Measurements from ENCODE around the gene PSTPIP1.

The PSTPIP1 gene

GRCh38 chr15:76978522-76979330 is 16.2 kb upstream of the PSTPIP1 start:
- no peak for DNase-seq (ENCODE audit: low read depth, low spot score)

GRCh38 chr15:76979331-76979925 is 15.5 kb upstream of the PSTPIP1 start:
- peak; percentile 23 for DNase-seq (ENCODE audit: low read depth, low spot score)

GRCh38 chr15:76979996-76980520 is 14.9 kb upstream of the PSTPIP1 start:
- no peak for DNase-seq (ENCODE audit: low read depth, low spot score)

GRCh38 chr15:76982356-76982755 is 12.6 kb upstream of the PSTPIP1 start:
- no peak for DNase-seq (ENCODE audit: low read depth, low spot score)

- no peak for DNase-seq (ENCODE audit: low read depth, low spot score)
Measured at GRCh38 chr15:76982756-76983155, 12.2 kb upstream of the PSTPIP1 start.

- DNase-seq (ENCODE audit: low read depth, low spot score) = no peak
Measured at GRCh38 chr15:76983590-76984375, 11.1 kb upstream of the PSTPIP1 start.

- DNase-seq (ENCODE audit: low read depth, low spot score) = no peak
Measured at GRCh38 chr15:76986743-76987142, 8.2 kb upstream of the PSTPIP1 start.

GRCh38 chr15:76987276-76987675 is 7.7 kb upstream of the PSTPIP1 start:
- no peak for DNase-seq (ENCODE audit: low read depth, low spot score)

GRCh38 chr15:76987896-76988860 is 6.7 kb upstream of the PSTPIP1 start:
- DNase-seq (ENCODE audit: low read depth, low spot score) = no peak

GRCh38 chr15:76988867-76989780 is 5.8 kb upstream of the PSTPIP1 start:
- DNase-seq (ENCODE audit: low read depth, low spot score) = no peak

GRCh38 chr15:76991048-76991447 is 3.9 kb upstream of the PSTPIP1 start:
- DNase-seq (ENCODE audit: low read depth, low spot score) = no peak

GRCh38 chr15:76991741-76992645 is 2.9 kb upstream of the PSTPIP1 start:
- no peak for DNase-seq (ENCODE audit: low read depth, low spot score)

GRCh38 chr15:76993114-76993725 is 1.7 kb upstream of the PSTPIP1 start:
- DNase-seq (ENCODE audit: low read depth, low spot score) = no peak

- DNase-seq (ENCODE audit: low read depth, low spot score) = no peak
Measured at GRCh38 chr15:76994001-76994400, 925 bp upstream of the PSTPIP1 start.

GRCh38 chr15:76994496-76994895 is 430 bp upstream of the PSTPIP1 start:
- no peak for DNase-seq (ENCODE audit: low read depth, low spot score)

GRCh38 chr15:76996076-76996525 is 1.2 kb downstream of the PSTPIP1 start:
- no peak for DNase-seq (ENCODE audit: low read depth, low spot score)

- no peak for DNase-seq (ENCODE audit: low read depth, low spot score)
Measured at GRCh38 chr15:76996526-76997401, 1.8 kb downstream of the PSTPIP1 start.

Data from smooth muscle cell of the brain vasculature (primary cell).